GM08714 (cell line): Measurements from ENCODE around the gene MYO5A.
"Not testable (repeated sequence)": the region's sequence is repeated elsewhere in the genome, so short reads cannot be mapped to it uniquely, and the experiment has no call there.

Source experiments
- H3K4me3 ChIP-seq: fragments of 200-500 bp; sonication (Bioruptor generic); 2 replicates; pipeline ENCODE4 v1.5.1; 2014; ENCODE audit warnings: mild to moderate bottlenecking, low read length, inconsistent platforms
- ZNF274 ChIP-seq: IDR thresholded peaks from 2 replicates; pipeline ENCODE4 v1.6.1; 2012; ENCODE audit warnings: mild to moderate bottlenecking, low read depth, low read length

MYO5A gene

DNA sequence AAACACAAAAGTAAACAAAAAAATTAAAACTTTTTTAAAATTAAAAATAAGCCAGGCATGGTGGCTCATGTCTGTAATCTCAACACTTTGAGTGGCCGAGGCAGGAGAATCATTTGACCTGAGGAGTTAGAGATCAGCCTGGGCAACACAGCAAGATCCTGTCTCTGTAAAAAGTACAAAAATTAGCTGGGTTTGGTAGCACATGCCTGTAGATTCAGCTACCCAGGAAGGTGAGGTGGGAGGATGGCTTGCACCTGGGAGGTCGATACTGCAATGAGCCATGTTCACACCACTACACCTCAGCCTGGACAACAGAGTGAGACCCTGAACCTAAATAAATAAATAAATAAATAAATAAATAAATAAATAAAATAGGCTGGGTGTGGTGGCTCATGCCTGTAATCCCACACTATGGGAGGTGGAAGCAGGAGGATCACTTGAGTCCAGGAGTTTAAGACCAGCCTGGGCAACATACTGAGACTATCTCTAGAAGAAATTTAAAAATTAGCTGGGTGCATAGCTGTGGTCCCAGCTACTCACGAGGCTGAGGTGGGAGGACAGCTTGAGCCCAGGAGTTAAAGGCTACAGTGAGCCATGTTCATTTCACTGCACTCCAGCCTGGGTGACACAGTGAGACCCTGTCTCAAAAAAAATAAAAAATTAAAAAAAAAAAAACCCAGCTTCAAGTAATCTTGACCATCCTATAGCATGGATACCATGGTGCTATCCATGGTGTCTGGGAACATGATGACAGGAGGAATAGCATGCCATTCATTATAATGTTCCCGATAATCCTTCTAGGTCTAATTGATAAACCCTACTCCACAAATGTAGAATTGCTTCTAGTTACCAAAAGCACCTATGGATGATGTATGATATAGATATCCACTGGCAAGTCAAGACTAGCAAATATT lies 4.2 kb downstream of the MYO5A start:
- TF ChIP-seq ZNF274, result no peak
- H3K4me3 ChIP-seq, result no peak overlapping the region

DNA sequence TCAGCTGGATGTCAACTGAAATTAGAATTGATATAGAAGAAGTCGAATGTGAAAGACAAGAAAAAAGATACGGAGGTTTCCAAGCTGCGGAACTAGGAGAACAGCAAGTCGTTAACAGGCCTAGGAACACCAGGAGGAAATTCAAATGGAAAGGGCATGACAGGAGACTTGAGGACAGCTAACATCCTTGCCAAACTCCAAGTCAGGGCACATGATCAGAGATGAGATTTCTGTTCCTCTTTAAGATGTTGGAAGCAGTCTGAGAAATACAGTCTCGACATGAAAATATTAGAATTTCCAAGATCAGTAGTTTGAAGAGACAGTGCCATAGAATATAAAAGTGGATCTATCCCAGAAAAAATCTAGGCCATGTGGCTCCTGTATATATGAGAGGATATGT lies 5.0 kb downstream of the MYO5A start:
- TF ChIP-seq ZNF274, result no peak

DNA sequence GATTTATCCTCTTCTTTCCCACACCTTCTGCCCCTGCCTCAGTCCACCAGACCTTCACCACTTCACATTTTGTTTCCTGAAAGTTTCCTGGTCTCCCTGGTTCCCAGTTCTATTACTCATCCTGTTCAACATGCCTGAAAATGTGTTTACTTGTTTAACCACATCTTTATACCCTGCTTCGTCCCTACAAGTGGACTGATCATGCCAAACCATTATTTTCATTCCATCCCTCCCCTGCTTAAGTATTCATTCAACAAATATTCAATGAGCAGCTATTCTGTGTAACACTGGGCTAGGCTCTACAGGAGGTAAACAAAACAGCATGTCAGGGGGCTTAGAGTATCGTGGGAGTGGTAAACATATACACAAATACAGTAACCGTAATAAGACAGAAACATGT lies 5.5 kb downstream of the MYO5A start:
- TF ChIP-seq ZNF274, result no peak
- H3K4me3 ChIP-seq, result no peak overlapping the region

More for the DNA sequence above, 5.0 kb downstream of the MYO5A start:
- no peak overlapping the region for H3K4me3 ChIP-seq

DNA sequence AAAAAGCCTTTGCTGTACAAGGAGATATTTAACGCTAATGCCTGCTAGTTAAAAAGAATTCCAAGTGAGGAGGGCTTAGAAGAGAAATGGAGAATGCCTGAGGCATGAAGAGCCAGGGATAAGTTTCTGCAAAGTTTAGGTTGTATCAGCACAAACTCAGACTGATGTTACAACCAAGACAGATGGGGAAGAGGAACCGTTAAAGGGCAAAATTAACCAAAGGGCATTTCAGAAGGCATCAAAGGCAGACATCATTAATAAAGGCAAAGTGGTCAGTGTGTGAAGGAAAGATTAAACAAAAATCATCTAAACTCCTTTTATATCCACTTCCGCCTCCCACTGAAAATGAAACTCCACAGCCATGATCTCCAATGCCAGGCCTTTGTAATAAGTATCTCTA lies 7.0 kb downstream of the MYO5A start:
- TF ChIP-seq ZNF274, result no peak
- no peak overlapping the region for H3K4me3 ChIP-seq

DNA sequence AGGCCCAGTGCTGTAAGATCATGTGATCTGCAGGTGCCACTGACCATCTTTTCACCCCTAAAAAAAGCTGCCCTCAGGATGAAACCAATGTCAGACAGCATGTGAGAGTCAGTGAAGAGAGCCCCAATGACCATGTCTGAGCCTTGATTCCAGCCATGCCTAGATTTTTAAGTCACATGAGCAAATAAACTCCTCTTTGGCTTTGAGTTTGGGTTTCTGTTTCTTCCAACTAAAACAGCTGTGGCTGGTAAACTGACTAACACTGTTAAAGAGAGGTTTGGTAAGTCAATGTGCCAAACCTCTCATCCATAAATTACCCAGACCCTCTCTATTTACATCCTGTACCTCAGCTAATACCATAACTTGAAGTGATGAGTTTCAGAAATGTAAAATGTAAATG lies 8.3 kb downstream of the MYO5A start:
- no peak for TF ChIP-seq ZNF274
- H3K4me3 ChIP-seq, result no peak overlapping the region

DNA sequence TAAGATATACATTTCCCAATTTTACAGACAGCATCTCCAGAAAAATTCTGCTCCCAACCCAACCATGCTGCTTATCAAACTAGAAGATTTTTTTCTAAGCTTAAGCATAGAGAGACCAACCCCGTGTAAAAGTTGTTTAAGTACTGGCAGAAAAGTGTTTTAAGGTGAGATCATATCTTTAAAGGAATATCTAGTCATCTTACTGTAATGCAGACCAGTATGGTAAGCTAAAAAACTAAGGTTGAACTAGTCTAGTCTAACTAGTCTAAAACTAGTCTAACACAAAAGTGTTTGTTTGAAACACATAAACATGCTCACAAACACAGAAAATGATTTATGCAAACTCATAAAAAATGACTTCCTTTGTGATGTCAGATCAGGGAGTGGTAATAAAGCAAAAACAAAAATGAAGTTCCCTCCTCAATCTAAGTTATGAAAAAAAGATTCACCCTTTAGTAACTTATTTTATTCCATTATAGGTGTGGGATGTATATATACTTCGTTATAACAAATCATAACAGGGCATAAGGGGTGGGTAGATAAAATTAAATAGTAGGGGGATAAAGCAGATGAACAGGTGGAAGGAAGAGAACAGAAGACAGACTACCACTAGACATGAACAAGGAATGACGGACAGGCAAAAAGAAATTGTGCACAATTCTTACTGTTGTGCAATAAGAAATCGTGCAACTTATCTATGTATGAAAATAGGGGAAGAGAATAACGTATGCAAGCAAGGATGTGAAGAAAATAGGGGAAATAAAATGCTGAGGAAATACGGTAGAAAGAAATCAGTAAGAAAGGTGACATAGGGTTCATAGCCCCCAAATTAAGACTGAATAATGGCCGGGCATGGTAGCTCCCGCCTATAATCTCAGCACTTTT lies 10.0 kb downstream of the MYO5A start:
- no peak for TF ChIP-seq ZNF274
- no peak overlapping the region for H3K4me3 ChIP-seq

DNA sequence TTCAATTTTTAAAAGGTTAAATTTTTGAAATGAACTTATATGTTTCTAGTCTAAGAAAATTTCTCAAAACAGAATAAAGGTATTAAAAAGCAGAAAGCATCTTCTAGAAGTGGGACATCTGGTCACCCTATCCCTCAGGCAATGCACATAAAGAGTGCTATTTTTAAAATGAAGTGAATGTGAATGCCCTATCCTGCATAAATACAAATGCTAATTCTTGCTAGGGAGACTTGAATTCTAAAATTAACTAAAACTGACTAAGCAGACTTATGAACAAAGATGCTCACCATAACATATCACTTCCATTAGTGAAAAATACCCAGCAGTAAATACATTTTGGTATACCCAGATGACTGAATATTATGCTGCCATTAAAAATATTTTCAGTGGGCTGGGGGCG lies 11.7 kb downstream of the MYO5A start:
- TF ChIP-seq ZNF274, result no peak
- H3K4me3 ChIP-seq, result no peak overlapping the region

DNA sequence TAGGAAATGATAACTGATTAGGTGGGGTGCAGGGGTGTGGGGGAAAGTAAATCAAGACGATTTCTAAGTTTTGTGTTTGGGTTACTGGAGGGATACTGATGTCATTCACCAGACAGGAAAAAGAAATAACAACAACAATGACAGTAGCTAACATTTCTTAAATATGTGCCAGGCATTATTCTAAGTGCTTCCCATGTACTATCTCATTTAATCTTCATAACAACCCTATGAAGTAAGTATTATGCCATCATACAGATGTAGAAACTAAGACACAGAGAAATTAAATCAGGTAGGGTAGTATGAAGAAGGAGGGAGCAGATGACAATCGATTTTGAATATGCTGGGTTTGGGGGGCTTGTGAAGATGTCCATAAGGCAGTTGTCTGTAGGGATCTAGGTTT lies 13.3 kb downstream of the MYO5A start:
- no peak for TF ChIP-seq ZNF274
- H3K4me3 ChIP-seq, result no peak overlapping the region

DNA sequence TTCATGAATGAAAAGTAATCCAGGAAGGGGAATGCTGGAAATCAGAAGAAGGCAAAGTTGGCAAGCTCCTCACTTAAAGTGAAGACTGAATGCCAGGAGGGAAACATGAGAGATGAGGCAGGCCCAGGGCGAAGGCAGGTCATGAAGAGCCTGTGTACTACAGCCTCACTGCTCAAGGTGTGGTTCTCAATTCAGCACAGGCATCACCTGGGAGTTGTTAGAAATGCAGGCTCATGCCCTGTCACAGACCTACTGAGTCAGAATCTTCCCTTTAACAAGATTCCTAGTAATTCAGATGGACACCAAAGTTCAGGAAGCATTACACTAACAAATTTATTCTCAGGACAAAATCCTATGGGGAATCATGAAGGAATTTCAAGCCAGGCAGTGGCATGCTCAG lies 14.2 kb downstream of the MYO5A start:
- TF ChIP-seq ZNF274, result no peak
- H3K4me3 ChIP-seq, result no peak overlapping the region

DNA sequence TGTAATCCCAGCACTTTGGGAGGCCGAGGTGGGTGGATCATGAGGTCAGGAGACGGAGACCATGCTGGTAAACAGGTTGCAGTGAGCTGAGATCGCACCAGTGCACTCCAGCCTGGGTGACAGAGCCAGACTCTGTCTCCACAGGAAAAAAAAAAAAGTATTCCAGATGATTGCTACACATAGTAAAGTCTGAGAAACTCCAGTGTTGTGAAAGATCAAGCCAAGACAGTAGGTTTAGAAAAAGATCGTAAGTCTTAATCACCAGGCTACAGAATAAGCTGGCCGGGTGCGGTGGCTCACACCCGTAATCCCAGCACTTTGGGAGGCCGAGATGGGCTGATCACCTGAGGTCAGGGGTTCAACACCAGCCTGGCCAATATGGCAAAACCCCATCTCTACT lies 15.8 kb downstream of the MYO5A start:
- H3K4me3 ChIP-seq, result not testable (repeated sequence)

DNA sequence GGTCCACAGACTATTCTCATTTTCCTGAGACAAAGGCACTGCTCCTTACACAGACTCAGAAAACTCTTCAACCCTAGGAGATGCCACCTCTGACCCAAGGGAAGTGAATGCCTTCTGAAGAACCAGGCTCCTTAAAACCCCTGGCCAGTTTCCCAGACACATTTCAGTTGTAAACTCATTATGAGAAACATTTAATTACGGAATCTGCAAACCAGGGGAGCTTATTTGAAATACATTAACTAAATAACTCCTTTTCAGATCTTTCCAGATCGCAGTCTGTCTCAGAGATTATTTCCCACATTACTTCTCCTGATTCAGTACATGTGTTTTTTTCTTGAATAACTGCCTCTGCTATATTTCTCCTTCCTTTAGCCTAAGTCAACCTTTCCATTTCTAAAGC lies 17.6 kb downstream of the MYO5A start:
- no peak for TF ChIP-seq ZNF274
- H3K4me3 ChIP-seq, result no peak overlapping the region

DNA sequence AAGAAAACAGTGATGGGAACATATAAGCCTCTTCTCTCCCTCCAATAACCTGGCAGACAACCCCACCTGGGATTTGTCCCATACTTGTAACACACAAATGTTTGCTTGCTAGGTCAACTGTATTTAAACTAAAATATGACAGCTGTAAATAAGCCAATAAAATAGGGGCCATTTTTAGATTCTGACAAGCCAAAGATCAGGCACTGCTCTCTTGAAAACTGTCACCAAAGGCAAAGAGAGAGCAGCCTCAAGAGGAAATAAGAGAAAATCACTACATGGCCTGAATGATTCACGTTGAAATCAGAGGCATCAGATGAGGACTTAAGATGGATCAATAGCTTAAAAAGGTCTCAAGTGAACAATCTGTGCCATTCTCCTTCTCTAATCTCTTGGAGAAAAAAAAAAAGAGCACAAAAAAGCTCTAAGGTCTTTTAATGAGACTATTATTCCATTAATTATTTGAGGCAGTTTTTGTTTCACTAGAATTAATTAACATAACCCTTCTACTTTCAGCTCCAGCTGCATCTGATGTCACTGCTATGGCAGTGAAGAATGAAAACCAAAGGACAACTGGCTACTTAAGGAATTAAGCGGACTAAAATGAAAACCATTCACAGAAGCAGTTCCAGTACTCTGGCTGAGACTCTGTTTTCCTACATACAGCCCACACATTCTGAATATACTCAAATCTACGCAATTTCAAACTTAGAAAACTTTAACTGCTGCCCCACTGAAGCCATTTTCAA lies 19.0 kb downstream of the MYO5A start:
- TF ChIP-seq ZNF274, result no peak

DNA sequence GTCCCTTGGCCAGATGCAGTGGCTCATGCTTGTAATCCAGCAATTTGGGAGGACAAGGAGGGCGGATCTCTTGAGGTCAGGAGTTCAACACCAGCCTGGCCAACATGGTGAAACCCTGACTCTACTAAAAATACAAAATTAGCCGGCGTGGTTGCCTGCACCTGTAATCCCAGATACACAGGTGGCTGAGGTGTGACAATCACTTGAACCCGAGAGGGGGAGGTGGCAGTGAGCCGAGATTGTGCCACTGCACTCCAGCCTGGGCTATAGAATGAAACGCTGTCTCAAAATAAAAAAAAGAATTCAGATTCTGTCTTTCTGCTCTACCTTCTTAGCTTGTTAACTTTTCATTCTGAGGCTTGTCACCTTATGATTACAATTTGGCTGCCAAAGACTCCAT lies 22.1 kb downstream of the MYO5A start:
- no peak overlapping the region for H3K4me3 ChIP-seq
- no peak for TF ChIP-seq ZNF274

More for the DNA sequence above, 19.0 kb downstream of the MYO5A start:
- H3K4me3 ChIP-seq, result no peak overlapping the region

DNA sequence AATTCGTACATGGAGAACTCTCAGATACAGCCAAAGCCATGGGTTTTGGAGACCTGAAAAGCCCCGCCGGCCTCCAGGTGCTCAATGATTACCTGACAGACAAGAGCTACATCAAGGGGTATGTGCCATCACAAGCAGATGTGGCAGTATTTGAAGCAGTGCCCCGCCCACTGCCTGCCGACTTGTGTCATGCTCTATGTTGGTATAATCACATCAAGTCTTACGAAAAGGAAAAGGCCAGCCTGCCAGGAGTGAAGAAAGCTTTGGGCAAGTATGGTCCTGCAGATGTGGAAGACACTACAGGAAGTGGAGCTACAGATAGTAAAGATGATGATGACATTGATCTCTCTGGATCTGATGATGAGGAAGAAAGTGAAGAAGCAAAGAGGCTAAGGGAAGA lies 23.5 kb downstream of the MYO5A start:
- H3K4me3 ChIP-seq, result no peak overlapping the region
- no peak for TF ChIP-seq ZNF274
